ENCODE results near the gene GAB2. TPM values are rescaled to one million over a fixed set of nuclear protein-coding genes. Genes with fewer than 3 reads are reported as not detected.

The GAB2 gene
- total and polyA plus RNA-seq, 2 of the 13 experiments (the other 11 are each of a cell fraction or from before 2014, with no cell fraction given): 4.1 to 8.6 TPM

GRCh38 chr11:78345450-78345849 is 72.2 kb downstream of the GAB2 start (continued):
- no peak for TF ChIP-seq KIAA2018 (CRISPR knock-in tag; IDR thresholded peaks at IDR 0.05; ENCODE audit: borderline replicate concordance)
- no peak for TF ChIP-seq REL (CRISPR knock-in tag; conservative IDR thresholded peaks at IDR 0.05)
- no peak for TF ChIP-seq POGK (CRISPR knock-in tag; conservative IDR thresholded peaks at IDR 0.05)
- TF ChIP-seq NCOA1 (CRISPR knock-in tag; IDR thresholded peaks at IDR 0.05): no peak
- TF ChIP-seq ATM (IDR thresholded peaks at IDR 0.05; ENCODE audit: borderline replicate concordance): no peak
- no peak for TF ChIP-seq PRPF4 (IDR thresholded peaks at IDR 0.05; ENCODE audit: low read depth, low read length, poor library complexity, severe bottlenecking)
- no peak for TF ChIP-seq ARID3A (IDR thresholded peaks at IDR 0.05; ENCODE audit: low read depth, low read length)
- no peak for TF ChIP-seq SRSF4 (IDR thresholded peaks at IDR 0.05; ENCODE audit: low read depth, low read length, poor library complexity, severe bottlenecking)
